ENCODE measurements around the gene TRPT1.

DNA sequence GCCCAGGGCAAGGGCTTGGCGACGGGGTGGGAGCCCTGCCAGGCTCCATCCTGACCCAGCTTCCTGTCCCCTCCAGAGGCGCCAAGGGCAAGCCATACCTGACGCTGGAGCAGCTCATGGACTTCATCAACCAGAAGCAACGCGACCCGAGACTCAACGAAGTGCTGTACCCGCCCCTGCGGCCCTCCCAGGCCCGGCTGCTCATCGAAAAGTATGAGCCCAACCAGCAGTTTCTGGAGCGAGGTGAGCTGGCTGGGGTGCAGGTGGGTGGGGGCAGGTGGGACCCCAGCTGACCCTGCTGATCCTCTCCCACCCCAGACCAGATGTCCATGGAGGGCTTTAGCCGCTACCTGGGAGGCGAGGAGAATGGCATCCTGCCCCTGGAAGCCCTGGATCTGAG, 30.3 kb upstream of the TRPT1 start:
- no peak for TF ChIP-seq CTCF (IDR thresholded peaks at IDR 0.05 in 4 of 5, conservative IDR thresholded peaks at IDR 0.05 in 1 of 5)
- no peak for TF ChIP-seq POLR2A (IDR thresholded peaks at IDR 0.05)

All from gastrocnemius medialis (tissue), 4 donors.